Activated CD8-positive, alpha-beta T cell treated with anti-CD3 and anti-CD28 coated beads, Interleukin-2, amount 10 ng/mL, durations not matched to agents 7 days and 5 days (primary cell): ENCODE results near the gene MACROD2. TPM values are rescaled to one million over a fixed set of nuclear protein-coding genes. Genes with fewer than 3 reads are reported as not detected.

Source experiments
- ATAC-seq: fragments of 150-1000 bp; cut with Tn5 transposase; one replicate; pipeline ENCODE4 v1.10.0; 2021; ENCODE audit warnings: moderate library complexity
- CTCF ChIA-PET: fragments of 350-600 bp; sonication (Branson Sonifier 250); formaldehyde crosslinking; loops from one replicate; lab custom pipeline; 2021; ENCODE audit warnings: antibody characterized with exemption; lab: Charles Lee
- POLR2A ChIA-PET: fragments of 350-600 bp; sonication (Branson Sonifier 250); formaldehyde crosslinking; loops from one replicate; lab custom pipeline; 2021; ENCODE audit warnings: antibody characterized with exemption; lab: Charles Lee
- DNase-seq: peaks from one replicate; pipeline ENCODE4 v3.0.0-alpha.2; 2020
- H3K27ac Mint-ChIP-seq: one replicate; pipeline ENCODE4 v1.8.0; 2021; ENCODE audit warnings: mild to moderate bottlenecking, mixed read lengths
- H3K27me3 Mint-ChIP-seq: one replicate; pipeline ENCODE4 v1.8.0; 2021; ENCODE audit warnings: low read depth, mixed read lengths
- H3K36me3 Mint-ChIP-seq: one replicate; pipeline ENCODE4 v1.8.0; 2021; ENCODE audit warnings: low read depth, mixed read lengths
- H3K4me1 Mint-ChIP-seq: one replicate; pipeline ENCODE4 v1.8.0; 2021; ENCODE audit warnings: low read depth, mixed read lengths
- H3K4me3 Mint-ChIP-seq: one replicate; pipeline ENCODE4 v1.8.0; 2021; ENCODE audit warnings: mild to moderate bottlenecking, mixed read lengths
- H3K9me3 Mint-ChIP-seq: one replicate; pipeline ENCODE4 v1.8.0; 2022; ENCODE audit warnings: mixed read lengths; ENCODE audit not compliant: insufficient read depth
- total RNA-seq, 2 experiments: library from RNA; stranded (reverse); gene quantifications; one replicate each; pipeline ENCODE4 v1.2.3, GENCODE V29; 2021

MACROD2 gene
- total RNA-seq, 2 experiments from 2014 or later: 0.08 TPM; not detected in 1

DNA sequence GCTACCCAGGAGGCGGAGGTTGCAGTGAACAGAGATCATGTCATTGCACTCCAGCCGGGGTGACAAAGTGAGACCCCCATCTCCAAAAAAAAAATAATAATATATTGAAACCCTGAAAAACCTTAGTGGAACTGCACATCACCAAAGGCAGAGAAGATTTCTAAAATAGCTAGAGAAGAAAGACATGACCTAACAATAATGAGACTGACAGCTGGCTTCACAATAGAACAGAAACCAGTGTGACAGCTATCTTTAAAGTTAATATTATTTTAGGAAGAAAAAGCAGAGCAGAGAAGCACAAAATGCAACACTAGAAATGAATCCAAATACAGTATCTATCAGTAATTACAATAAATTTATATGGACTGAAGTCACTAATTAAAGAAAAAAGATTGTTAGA is 409.2 kb downstream of the MACROD2 start:
- Mint-ChIP-seq H3K4me3 (no peak overlapping the region), H3K9me3 (peaks cover 20% of the 10 kb centered on the region), H3K4me1 (no peaks in the 10 kb centered on the region), H3K27me3 (no peaks in the 10 kb centered on the region), H3K27ac (no peak overlapping the region), H3K36me3 (no peaks in the 10 kb centered on the region)
- POLR2A ChIA-PET: no interaction called here
- ATAC-seq (no peak), DNase-seq (no peak)
- CTCF ChIA-PET: no interaction called here

DNA sequence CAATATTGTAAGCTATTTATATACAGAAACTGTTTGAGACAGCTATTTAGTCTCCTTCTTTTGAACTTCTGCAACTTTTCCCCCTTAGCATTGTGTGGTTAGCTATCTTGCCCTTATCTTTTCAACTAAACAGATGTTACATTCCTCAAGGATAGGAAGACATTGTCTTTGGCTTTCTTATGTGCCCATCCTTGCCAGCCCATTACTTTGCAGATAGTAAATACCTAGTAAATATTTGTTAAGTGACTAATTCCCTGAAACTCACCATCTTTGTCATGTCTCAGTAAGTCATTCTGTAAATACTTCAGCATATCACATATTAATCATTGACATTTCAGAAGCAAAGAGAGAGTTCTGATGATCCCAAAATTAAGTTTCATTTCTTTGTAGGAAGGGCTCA is 411.2 kb downstream of the MACROD2 start:
- no peaks in the 10 kb centered on the region for H3K27me3 Mint-ChIP-seq
- DNase-seq (no peak), ATAC-seq (no peak)
- ChIA-PET CTCF (no interaction called here), POLR2A (no interaction called here)
- no peak overlapping the region for H3K27ac Mint-ChIP-seq
- no peaks in the 10 kb centered on the region for H3K4me1 Mint-ChIP-seq
- H3K36me3 Mint-ChIP-seq: no peaks in the 10 kb centered on the region
- peaks cover 11% of the 10 kb centered on the region for H3K9me3 Mint-ChIP-seq
- no peak overlapping the region for H3K4me3 Mint-ChIP-seq

DNA sequence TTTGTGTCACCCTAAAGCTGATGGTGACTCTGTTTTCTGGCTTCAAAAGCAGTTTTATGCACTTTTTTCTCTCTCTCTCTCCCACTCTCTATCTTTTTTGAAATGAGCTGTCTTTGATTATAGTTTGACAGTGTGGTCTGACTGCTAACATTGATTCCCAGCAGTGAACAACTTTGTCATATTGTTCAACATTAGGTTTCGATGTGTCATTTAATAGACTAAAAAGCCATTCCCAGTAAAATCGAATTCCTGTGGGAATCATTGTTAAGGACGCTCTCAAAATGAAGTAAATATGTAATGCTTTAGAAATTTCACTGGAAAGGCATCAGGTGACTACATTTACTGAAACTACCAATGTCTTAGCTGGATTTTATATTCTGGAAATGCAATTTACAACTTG is 412.0 kb downstream of the MACROD2 start:
- ATAC-seq: no peak
- DNase-seq: no peak
- H3K4me3 Mint-ChIP-seq: no peak overlapping the region
- ChIA-PET CTCF (no interaction called here), POLR2A (no interaction called here)
- no peaks in the 10 kb centered on the region for H3K27me3 Mint-ChIP-seq
- no peak overlapping the region for H3K27ac Mint-ChIP-seq
- H3K9me3 Mint-ChIP-seq: peaks cover 16% of the 10 kb centered on the region
- H3K36me3 Mint-ChIP-seq: no peaks in the 10 kb centered on the region
- H3K4me1 Mint-ChIP-seq: no peaks in the 10 kb centered on the region

DNA sequence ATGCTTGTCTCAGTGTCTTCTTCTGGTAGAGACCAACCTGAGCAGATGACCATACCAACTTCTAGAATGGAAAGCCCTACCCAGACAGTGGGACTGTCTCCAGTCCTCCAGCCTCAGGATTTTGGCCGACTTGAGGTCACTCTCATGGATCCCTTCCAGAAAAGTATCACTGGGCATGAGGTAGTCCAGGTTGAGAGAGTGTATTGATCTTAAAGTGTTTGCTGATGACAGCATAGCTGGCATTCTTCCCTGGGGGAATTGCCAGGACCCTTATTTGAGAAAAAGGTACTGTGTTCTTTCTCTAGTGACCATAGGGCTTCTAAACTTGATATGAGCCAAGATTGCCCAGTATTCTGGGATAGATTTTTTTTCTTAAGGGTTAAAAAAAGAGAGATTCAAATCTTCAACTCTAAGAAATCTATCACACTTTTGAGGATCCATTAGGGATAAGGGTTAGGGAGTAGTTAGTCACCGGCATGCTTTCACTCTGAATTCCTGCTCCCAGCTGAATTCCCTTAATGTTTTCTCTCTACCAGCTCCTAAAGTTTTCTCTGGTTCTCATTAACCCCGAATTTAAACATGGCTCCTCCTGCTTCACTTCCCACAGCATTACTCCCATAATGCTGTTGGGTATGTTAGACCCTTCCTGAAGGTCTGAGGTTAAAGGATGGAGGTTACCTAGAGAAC is 415.7 kb downstream of the MACROD2 start:
- no peak for ATAC-seq
- Mint-ChIP-seq H3K27me3 (no peaks in the 10 kb centered on the region), H3K36me3 (no peaks in the 10 kb centered on the region), H3K9me3 (peaks cover 11% of the 10 kb centered on the region), H3K4me1 (no peaks in the 10 kb centered on the region), H3K4me3 (no peak overlapping the region), H3K27ac (no peak overlapping the region)
- ChIA-PET POLR2A (no interaction called here), CTCF (no interaction called here)
- DNase-seq: no peak

DNA sequence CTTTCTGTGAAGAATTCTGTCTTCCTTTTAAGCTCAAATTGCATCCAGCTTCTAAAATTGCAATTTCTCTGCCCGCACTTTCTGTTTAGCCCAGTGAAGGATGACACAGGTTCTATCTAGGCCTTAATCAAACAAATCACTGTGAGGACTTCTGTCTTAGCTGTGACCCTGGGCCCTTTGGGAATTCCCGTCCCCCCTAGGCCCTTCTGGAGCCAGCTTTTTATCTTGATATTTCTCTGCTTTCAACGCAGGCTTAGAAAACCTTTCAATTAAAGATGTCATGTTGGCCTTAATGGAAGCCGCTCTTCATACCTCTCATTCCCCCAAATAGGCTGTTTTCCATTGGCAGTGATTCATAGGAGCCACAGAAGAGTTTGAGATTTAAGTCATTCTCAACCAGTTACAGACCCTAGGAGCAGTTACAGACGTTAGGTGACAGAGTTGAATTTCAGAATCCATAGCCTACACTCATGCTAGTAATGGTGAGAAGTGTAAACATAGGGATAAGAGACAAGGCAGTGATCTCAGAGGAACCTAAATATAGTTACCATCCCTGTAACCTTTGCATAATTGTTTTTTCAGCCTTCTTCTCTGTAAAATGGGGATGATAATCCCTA is 416.9 kb downstream of the MACROD2 start:
- POLR2A ChIA-PET: no interaction called here
- CTCF ChIA-PET: no interaction called here
- DNase-seq: no peak

DNA sequence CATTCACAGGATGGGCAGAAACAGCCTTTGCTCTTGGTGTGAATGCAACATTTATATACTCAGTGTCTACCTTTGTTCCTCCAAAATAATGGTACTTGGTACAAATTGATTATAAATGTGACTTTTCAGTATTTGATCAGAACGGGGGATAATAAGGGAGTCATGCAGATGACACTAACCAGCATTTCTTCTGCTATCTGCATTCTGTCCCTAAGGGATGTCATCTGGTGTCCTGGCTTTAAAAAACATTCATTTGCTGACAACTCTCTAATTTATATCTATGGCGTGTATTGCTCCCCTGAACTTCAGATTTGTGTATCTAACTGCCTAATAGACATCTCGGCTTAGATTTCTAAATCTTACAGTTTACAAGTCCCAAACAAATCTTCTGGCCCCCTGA is 418.5 kb downstream of the MACROD2 start:
- ChIA-PET CTCF (no interaction called here), POLR2A (no interaction called here)
- Mint-ChIP-seq H3K9me3 (peaks cover 7% of the 10 kb centered on the region), H3K27me3 (no peaks in the 10 kb centered on the region), H3K4me3 (no peak overlapping the region), H3K36me3 (no peaks in the 10 kb centered on the region), H3K4me1 (no peaks in the 10 kb centered on the region), H3K27ac (no peak overlapping the region)
- no peak for ATAC-seq
- DNase-seq: no peak

More for the DNA sequence above, 416.9 kb downstream of the MACROD2 start:
- Mint-ChIP-seq H3K36me3 (no peaks in the 10 kb centered on the region), H3K27me3 (no peaks in the 10 kb centered on the region), H3K27ac (no peak overlapping the region), H3K4me3 (no peak overlapping the region), H3K4me1 (no peaks in the 10 kb centered on the region), H3K9me3 (peaks cover 11% of the 10 kb centered on the region)
- ATAC-seq: no peak

DNA sequence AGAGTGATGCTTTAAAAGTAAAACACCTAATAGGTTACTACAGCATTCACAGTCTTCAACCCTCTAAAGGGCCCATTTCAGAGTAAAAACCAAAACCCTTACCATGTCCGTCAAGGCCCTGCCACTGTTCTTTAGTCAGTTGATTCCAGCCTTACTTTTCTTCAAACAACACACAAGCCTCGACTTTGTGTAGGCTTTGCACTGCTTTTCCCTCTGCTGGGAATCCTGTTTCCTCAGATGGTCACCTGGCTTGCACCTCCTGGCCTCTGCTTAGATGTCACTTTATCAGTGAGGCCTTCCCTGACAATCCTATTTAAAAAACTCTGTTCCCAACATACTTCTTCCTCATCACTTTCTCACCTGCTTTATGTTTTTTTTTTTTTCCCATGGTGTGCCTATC is 419.2 kb downstream of the MACROD2 start:
- ChIA-PET CTCF (no interaction called here), POLR2A (no interaction called here)
- peaks cover 7% of the 10 kb centered on the region for H3K9me3 Mint-ChIP-seq
- no peaks in the 10 kb centered on the region for H3K27me3 Mint-ChIP-seq
- H3K27ac Mint-ChIP-seq: no peak overlapping the region
- DNase-seq: no peak
- no peaks in the 10 kb centered on the region for H3K36me3 Mint-ChIP-seq
- no peak overlapping the region for H3K4me3 Mint-ChIP-seq
- H3K4me1 Mint-ChIP-seq: no peaks in the 10 kb centered on the region
- no peak for ATAC-seq

DNA sequence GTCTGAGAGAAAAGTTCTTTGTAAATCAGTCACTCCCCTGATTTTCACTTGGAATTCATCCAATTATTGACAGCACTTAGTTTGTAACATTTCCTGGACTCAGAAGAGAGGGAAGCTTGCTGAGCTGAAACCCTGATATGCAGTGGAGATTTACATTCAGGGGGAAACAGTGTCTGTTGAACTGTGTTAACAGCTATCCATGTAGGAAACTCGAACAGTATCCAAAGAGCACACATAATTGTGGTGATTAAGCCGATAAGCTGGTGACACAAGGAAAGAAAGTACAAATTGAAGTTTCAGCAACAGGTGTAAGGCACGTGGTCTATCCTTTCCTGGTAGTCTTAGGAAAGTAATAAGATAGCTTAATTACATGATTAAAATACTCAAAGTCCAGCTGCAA is 420.2 kb downstream of the MACROD2 start:
- no peaks in the 10 kb centered on the region for H3K27me3 Mint-ChIP-seq
- DNase-seq (no peak), ATAC-seq (no peak)
- no peaks in the 10 kb centered on the region for H3K36me3 Mint-ChIP-seq
- POLR2A ChIA-PET: no interaction called here
- H3K9me3 Mint-ChIP-seq: peaks cover 7% of the 10 kb centered on the region
- H3K4me3 Mint-ChIP-seq: no peak overlapping the region
- no peak overlapping the region for H3K27ac Mint-ChIP-seq
- H3K4me1 Mint-ChIP-seq: no peaks in the 10 kb centered on the region
- CTCF ChIA-PET: no interaction called here

DNA sequence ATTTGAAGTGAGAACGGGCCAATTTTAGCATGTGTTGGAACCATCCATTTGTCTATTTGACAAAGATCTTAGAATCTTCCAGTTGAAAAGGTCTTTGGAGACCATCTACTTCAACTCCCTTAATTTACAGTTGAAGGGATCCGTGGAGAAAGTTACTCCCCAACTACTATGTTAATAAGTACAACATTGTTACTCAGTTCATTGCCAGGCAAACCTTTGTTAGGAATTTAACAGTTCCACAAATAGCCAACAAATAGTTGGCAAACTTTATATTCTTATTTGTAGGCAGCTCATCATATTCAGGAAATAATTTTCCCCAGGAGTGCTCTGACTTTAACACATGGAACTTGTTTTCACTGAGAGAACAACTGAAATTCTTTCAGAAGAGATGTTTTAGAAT is 423.1 kb downstream of the MACROD2 start:
- DNase-seq (no peak), ATAC-seq (no peak)
- ChIA-PET POLR2A (no interaction called here), CTCF (no interaction called here)
- no peak overlapping the region for H3K4me3 Mint-ChIP-seq
- H3K27me3 Mint-ChIP-seq: no peaks in the 10 kb centered on the region
- H3K27ac Mint-ChIP-seq: no peak overlapping the region
- peaks cover 4% of the 10 kb centered on the region for H3K9me3 Mint-ChIP-seq
- H3K36me3 Mint-ChIP-seq: no peaks in the 10 kb centered on the region
- no peaks in the 10 kb centered on the region for H3K4me1 Mint-ChIP-seq

DNA sequence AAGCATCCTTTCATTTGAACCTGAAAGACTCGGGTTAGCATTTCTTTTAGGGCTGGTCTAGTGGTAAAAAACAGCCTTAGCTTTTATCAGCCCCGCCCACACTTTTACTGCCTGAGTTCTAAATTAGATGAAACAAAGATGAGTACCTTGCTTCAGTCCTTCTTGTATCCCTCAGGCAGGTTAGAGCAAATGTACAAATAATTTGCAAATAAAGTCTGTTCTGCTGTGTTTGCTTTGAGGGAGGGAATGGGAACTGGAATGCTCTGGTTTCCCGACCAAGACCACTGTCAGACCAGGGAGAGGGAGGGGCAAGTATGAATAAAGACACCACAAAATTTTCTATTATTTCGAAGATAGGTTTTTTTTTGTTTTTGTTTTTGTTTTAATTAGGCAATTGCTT is 427.6 kb downstream of the MACROD2 start:
- ChIA-PET CTCF (no interaction called here), POLR2A (no interaction called here)
- Mint-ChIP-seq H3K4me1 (no peaks in the 10 kb centered on the region), H3K4me3 (no peak overlapping the region), H3K27me3 (no peaks in the 10 kb centered on the region), H3K9me3 (peaks cover 9% of the 10 kb centered on the region), H3K27ac (no peak overlapping the region), H3K36me3 (no peaks in the 10 kb centered on the region)
- DNase-seq: no peak
- no peak for ATAC-seq

DNA sequence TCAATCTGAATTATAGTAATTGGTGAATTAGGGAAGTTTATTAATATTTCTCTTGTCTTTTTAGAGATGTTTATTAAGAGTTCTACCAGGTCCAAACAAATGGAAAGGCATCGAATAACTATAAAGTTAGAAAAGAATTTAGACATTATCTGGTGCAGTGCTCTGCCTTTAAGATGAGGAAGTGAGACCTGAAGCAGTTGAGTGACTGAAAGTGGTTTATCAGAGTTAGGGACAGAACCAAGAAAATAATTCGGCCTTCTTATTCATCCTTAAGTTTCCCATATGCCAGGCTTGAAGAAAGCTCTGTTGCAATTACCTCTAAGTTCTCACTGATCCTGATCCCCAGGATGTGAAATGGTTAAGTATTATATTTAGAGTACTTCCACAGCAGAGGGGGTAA is 436.3 kb downstream of the MACROD2 start:
- ATAC-seq: no peak

DNA sequence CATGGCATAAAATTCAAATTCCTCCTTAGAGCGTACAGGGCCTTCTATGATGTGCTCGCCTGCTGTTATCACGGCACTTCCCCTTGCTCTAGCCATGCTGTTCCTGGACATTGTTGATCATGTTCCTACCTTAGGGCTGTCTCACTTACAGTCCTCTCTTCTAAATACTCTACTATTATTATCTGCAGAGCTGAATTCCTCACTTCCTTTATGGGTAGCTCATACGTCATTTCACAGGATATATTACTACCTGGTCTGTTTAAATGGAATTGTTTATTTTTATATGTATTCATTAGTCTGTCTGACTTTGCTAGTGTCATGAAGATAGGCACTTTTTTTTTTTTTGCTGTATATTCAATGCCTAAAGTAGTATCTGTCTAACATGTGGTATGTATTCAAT is 436.8 kb downstream of the MACROD2 start:
- H3K4me3 Mint-ChIP-seq: no peak overlapping the region

More for the DNA sequence above, 436.3 kb downstream of the MACROD2 start:
- Mint-ChIP-seq H3K4me1 (no peaks in the 10 kb centered on the region), H3K27ac (no peak overlapping the region), H3K27me3 (no peaks in the 10 kb centered on the region), H3K4me3 (no peak overlapping the region), H3K9me3 (no peaks in the 10 kb centered on the region), H3K36me3 (no peaks in the 10 kb centered on the region)
- ChIA-PET CTCF (no interaction called here), POLR2A (no interaction called here)
- DNase-seq: no peak

More for the DNA sequence above, 436.8 kb downstream of the MACROD2 start:
- Mint-ChIP-seq H3K27me3 (no peaks in the 10 kb centered on the region), H3K36me3 (no peaks in the 10 kb centered on the region), H3K9me3 (no peaks in the 10 kb centered on the region), H3K4me1 (no peaks in the 10 kb centered on the region), H3K27ac (no peak overlapping the region)
- no peak for DNase-seq
- ChIA-PET CTCF (no interaction called here), POLR2A (no interaction called here)
- ATAC-seq: no peak
